H4 (cell line): ENCODE results near the gene S1PR3. TPM values are rescaled to one million over a fixed set of nuclear protein-coding genes. Genes with fewer than 3 reads are reported as not detected.
A peak's percentile ranks its signal among the peaks of the same experiment; 100 is the strongest.

Experiments used
- DNase-seq: peaks from one replicate; pipeline ENCODE4 v3.0.0-alpha.2; 2015; ENCODE audit warnings: low spot score
- total RNA-seq: library from RNA; depleted of rRNA; stranded (reverse); fragments of >200 nt; shearing (Covaris generic); gene quantifications from 2 replicates; pipeline ENCODE4 v1.2.3, GENCODE V29; 2014

Gene S1PR3
- total RNA-seq, 1 experiment from 2014 or later: 44.8 TPM

- no peak for DNase-seq
Measured at GRCh38 chr9:89008744-89009545, 17.7 kb downstream of the S1PR3 start.

GRCh38 chr9:89009546-89009840 is 18.2 kb downstream of the S1PR3 start:
- no peak for DNase-seq

DNA sequence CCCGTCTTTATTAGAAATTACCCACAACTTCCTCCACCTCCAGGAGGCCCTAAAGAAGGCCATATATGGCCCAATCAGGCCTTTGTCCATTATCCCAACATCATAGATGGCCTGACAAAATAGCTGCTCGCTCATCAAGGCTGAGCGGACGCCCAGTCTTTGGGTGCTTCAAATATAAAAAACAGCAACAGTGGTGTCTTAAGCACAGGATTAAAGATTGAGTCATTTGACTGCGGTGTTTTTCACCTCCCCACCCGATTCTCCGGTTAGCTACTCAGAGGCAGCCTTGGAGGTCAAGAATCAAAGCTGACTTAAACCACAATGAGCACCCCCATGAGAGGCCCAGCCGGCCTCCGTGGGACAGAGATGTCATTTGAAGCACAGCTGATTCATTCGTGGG is 18.8 kb downstream of the S1PR3 start:
- no peak for DNase-seq

- DNase-seq: no peak
Measured at GRCh38 chr9:89010526-89011111, 19.4 kb downstream of the S1PR3 start.

DNA sequence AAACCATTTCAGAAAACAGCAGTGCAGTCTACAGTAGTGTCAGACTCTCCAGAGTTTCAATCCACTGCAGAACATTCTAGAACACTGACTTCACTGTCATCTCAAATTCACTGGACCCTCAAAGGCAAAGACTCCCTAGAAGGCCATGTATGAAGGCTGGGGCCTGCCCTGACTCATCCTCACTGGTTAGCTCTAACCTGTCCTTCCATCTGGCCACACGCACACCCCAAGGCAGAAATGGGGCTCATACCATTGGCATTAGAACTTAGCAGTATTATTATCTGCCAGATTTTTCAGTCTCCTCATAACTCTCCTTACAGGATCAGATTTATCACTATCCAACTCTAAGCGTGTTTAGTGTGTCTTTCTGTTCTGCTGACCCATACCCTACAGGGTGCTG is 20.4 kb downstream of the S1PR3 start:
- no peak for DNase-seq

GRCh38 chr9:89012294-89013042 is 21.2 kb downstream of the S1PR3 start:
- DNase-seq: no peak

- no peak for DNase-seq
Measured at GRCh38 chr9:89013660-89014059, 22.4 kb downstream of the S1PR3 start.

DNA sequence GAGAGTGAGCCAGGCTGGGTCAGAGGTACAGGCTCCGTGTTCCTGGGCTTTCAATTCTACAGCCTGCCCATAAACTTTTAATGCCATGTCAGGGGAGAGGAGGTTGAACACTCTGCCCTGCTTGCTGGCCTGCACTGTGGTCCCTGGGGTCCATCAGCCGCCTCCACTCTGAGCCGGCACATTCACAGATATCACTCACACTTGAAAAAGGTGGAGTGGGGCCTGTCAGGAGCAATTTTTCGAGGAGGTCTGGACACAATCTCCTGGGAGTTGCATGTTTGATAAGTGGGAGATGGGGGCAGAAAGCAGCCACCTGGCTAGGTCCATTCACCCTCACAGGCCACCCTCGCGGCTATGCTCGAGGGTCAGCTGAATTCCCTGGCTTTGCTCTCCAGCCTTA is 22.9 kb downstream of the S1PR3 start:
- no peak for DNase-seq

- DNase-seq: no peak
Measured at GRCh38 chr9:89015336-89015735, 24.1 kb downstream of the S1PR3 start.

GRCh38 chr9:89020754-89021153 is 29.5 kb downstream of the S1PR3 start:
- DNase-seq: no peak

DNA sequence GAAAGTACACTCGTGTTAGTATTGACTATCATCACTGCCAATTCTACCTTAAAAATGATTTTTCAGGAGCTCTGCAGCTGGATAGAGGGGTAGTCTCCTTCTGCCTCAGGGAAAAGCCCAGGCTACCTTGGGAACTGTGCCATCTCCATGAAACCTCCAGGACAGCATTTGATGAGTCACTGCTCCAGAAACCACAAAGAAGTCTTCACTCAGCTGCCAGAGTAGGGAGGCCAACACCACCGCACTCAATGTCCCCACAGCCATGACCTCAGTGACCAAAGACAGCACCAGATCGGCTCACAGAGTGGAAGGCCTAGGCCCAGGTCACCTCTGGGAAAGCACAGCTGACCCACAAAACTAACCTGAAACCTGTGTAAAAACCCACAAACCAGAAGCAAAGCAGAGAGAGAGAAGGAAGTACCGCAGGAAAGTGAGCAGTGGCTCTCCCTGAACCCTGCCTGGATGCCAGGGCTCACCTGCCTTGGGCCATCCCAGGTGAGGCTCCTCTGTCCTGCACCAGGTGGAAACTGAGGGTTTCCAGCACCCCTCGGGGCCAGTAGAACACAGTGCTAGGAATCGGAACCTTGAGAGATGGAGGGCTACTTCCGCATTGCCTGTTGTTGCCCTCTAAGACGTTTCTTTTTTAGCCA is 30.0 kb downstream of the S1PR3 start:
- peak; percentile 84 for DNase-seq

DNA sequence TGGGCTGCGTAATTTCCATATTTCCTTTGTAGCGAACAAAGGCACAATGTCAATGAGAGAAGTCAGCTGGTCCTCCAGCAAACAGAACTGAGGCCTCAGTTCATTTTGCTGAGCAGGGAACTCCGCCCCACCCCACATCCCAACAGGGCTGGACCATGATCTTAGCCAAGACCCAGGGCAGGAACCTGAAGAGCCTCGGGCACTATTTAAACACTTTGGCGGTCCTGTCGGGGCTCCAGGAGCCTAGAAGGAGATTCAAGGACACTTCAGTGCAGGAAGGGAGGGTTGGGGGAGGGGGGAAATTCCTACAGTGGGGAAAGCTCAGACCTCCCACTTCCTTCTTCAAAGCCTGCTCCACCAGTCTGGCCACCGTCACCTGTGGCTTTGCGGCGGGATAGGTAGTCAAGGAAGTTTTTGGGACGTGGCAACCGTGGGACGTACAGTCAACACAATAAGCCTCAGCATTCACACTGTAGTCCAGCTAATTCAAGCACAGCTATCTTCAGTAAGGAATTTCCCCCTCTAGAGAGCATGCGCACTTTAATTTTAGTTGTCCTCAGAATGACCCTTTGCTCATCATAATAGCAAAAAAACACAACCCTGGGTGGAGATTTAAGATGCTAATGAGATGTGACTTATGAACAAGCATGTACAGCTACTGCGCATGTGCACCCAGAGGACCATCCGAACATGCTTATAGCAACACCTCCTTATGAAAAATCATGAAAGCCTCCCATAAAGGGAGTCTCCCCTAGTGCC is 30.9 kb downstream of the S1PR3 start:
- no peak for DNase-seq

DNA sequence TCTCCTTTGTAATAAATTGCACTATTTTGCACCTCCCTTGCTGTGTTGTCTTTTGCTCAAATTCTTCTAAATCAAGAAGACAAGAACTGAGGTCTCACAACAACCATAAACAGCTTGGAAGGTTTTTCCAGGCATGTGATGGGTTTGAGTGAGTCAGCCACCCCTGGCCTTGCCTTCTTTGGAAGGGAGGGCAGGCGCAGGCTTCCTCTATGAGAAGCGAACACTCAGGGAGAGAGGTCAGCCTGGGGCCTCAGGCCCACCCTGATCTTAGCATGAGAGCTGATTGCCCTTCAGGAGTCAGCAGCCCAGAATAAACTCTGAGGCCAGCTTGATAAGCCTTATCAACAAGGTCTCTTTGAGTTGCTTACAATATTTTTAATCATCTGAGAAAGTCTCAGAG is 31.6 kb downstream of the S1PR3 start:
- DNase-seq: peak; percentile 34

GRCh38 chr9:89023740-89024139 is 32.5 kb downstream of the S1PR3 start:
- DNase-seq: no peak

GRCh38 chr9:89024727-89025126 is 33.5 kb downstream of the S1PR3 start:
- DNase-seq: no peak

- DNase-seq: no peak
Measured at GRCh38 chr9:89025553-89025952, 34.3 kb downstream of the S1PR3 start.

GRCh38 chr9:89026876-89027275 is 35.6 kb downstream of the S1PR3 start:
- no peak for DNase-seq

DNA sequence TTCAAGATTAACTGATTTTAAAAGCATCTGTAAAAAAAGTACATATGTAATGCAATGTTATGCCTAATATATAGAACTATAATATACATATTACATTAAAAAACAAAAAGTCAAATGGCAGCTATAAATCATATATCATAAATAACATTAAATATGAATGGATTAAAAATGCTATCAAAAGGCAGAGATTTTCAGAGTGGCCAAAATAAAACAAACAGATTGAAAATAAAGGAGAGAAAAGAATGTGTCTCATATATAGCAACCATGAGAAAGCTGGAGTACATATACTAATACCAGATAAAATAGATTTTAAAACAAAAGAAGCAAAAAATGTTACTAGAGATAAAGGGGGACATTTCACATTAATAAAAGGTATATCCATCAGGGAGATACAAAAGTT is 38.5 kb downstream of the S1PR3 start:
- no peak for DNase-seq

DNA sequence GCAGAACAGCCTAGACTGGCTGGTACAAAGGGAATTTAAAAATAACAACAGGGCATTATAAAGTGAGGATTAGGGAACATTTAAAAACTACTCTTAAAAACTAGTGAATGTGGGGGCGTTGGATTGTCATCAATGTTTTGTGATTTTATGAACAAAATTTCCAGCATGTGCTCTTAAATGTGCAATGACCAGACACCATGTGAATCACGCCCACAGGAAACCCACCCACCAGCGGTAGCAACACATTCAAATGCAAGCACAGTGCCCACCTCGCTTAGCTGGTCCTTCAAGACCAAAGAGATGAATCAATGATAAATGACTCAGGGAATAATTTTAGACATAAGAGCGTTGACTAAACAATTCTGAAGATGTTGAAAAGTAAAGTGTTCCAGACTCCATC is 40.9 kb downstream of the S1PR3 start:
- DNase-seq: no peak

DNA sequence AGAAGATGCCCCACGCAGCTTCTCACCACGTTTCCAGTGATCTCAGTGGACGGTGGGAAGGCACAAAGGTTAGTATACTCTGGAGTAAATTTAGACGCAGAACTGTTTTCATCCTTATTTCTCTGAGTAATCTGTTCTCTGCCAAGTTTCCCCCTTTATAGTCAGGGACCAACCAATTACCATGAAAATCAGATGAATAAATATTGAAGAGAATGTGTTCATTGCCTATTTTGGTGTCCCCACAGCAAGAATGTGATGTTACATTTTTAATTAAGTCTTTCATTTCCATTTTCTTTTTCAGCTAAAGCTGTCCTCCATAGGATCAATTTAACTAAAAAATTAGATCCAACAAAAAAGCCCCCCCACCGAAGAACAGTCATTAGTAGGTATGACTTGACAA is 41.4 kb downstream of the S1PR3 start:
- DNase-seq: no peak

DNA sequence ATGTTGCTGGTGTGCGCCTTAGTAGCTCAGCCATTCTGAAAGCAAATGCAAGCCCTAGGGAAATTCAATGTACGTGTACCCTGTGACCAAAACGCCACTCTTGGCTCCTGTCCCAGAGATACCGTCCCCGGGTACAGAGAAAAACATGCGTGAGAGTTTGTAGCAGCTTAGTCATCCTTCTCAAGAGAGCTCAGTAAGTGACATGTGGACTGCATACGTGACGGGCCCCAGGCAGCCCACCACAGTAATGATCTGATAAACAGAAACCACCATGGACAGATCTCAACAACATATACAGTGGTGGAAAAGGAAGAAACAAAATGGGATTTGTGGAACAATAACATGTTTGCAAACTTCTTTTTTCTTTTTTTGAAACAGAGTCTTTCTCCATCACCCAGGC is 45.1 kb downstream of the S1PR3 start:
- peak; percentile 16 for DNase-seq

DNA sequence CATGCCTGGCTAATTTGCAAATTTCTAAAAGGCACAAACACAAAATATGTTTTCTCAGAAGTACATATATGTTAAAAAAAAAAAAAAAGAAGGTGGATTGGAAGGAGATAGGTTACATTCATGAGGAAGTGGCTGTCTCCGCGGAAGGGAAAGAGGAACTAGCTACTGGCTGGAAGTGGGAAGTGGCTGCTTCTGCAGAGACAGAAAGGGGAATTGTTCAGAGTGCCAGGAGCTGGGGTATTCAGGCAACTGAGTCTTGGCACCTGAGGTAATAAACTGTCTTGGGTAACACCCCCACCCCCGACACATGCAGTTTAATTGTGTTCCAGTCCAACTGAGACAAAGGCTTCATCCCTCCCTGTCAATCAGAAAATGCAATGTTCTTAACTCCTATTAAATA is 45.6 kb downstream of the S1PR3 start:
- no peak for DNase-seq
